Kidney (tissue), 14 donors: ENCODE data around the gene FAM217A. TPM values are rescaled to one million over a fixed set of nuclear protein-coding genes. Genes with fewer than 3 reads are reported as not detected.

Source experiments
- DNase-seq, 5 donors: peaks; one replicate each; pipeline ENCODE4 v3.0.0-alpha.2; 2013 to 2020
- FAIRE-seq: peaks from 2 replicates; lab custom pipeline; 2012; peaks lifted over from hg19 to GRCh38; lab: Jason Lieb, UNC
- H3K27ac ChIP-seq, 2 donors: one replicate each; pipeline ENCODE4 v1.7.0; 2013; ENCODE audit warnings: low read depth in 2 of 2, low read length in 2 of 2, inconsistent platforms in 1 of 2
- H3K27me3 ChIP-seq: one replicate; pipeline ENCODE4 v1.7.1; 2013; ENCODE audit warnings: low read length, inconsistent platforms; ENCODE audit not compliant: control insufficient read depth, insufficient read depth
- H3K36me3 ChIP-seq, 3 donors: one replicate each; pipeline versions ENCODE4 v1.7.0 to v1.7.1; 2013; ENCODE audit warnings: low read length in 3 of 3, control low read depth in 1 of 3, inconsistent platforms in 1 of 3; ENCODE audit not compliant: insufficient read depth in 3 of 3, control insufficient read depth in 2 of 3
- H3K4me1 ChIP-seq, 3 donors: one replicate each; pipeline versions ENCODE4 v1.7.0 to v1.7.1; 2013; ENCODE audit warnings: low read length in 3 of 3, inconsistent platforms in 1 of 3, low read depth in 1 of 3; ENCODE audit not compliant: control insufficient read depth in 2 of 3, insufficient read depth in 2 of 3
- H3K4me3 ChIP-seq, 3 donors: one replicate each; pipeline versions ENCODE4 v1.7.0 to v1.8.1; 2013; ENCODE audit warnings: low read length in 3 of 3, control low read depth in 1 of 3, inconsistent platforms in 1 of 3
- H3K9ac ChIP-seq, 3 donors: one replicate each; pipeline versions ENCODE4 v1.7.0 to v1.7.1; 2013; ENCODE audit warnings: low read length in 3 of 3, control low read depth in 1 of 3, inconsistent platforms in 1 of 3
- H3K9me3 ChIP-seq, 3 donors: one replicate each; pipeline versions ENCODE4 v1.7.0 to v1.7.1; 2013; ENCODE audit warnings: low read length in 3 of 3, control low read depth in 1 of 3, inconsistent platforms in 1 of 3; ENCODE audit not compliant: control insufficient read depth in 2 of 3, insufficient read depth in 1 of 3
- CTCF ChIP-seq: IDR thresholded peaks from 3 replicates; pipeline ENCODE4 v1.5.1; 2012; ENCODE audit warnings: mild to moderate bottlenecking, moderate library complexity, borderline replicate concordance; ENCODE audit not compliant: insufficient read depth; ENCODE audit errors: extremely low read depth
- intact Hi-C: fragments of 100-400 bp; cut with DNase I; formaldehyde crosslinking; loops from one replicate; pipeline ENCODE4 v1.11.1; 2022
- polyA plus RNA-seq: library from polyadenylated mRNA; stranded (reverse); fragments of 350-450 nt; fragmentation: Illumina TruSeq; extraction: RNeasy Lipid Tissue Mini Kit (QIAGEN cat#74804); gene quantifications from one replicate; pipeline ENCODE4 v1.2.3, GENCODE V29; 2014; ENCODE audit warnings: low read depth, low replicate concordance; ENCODE audit not compliant: insufficient read depth
- total RNA-seq: library from RNA; stranded (reverse); fragmentation: NEBNext Ultra II Directional; extraction: Animal tissue kit (Norgen Biotek cat#: 25700); gene quantifications from one replicate; pipeline ENCODE4 v1.2.1, GENCODE V29; 2021
- donor health status: control.
- donor health status: control.
- donor health status: control.
- donor health status: control.
- donor health status: control.
- donor health status: DM: yes; HTN: yes; CAD: no.
- donor health status: Normal renal cell carcinoma (clear cell type).

The FAM217A gene
- total and polyA plus RNA-seq, 2 donors from 2014 or later = 0.56 TPM; not detected in 1

- H3K27me3 ChIP-seq = no peaks in the 10 kb centered on the region
- TF ChIP-seq CTCF = no peak
- H3K4me1 ChIP-seq = no peaks in the 10 kb centered on the region
- no peak overlapping the region for H3K9ac ChIP-seq
- no peak overlapping the region for H3K4me3 ChIP-seq
- intact Hi-C loops = no loop called here
- DNase-seq = no peak
- no peak for FAIRE-seq
- H3K36me3 ChIP-seq = peaks cover 9 to 69% (median 37%) of the 10 kb centered on the region in 3 donors
- no peaks in the 10 kb centered on the region for H3K9me3 ChIP-seq
- no peak overlapping the region for H3K27ac ChIP-seq
Observed at GRCh38 chr6:4125500-4125899, 46.6 kb upstream of the FAM217A start.

- DNase-seq = no peak
- H3K9ac ChIP-seq = no peak overlapping the region
- no peaks in the 10 kb centered on the region for H3K4me1 ChIP-seq
- intact Hi-C loops = no loop called here
- H3K36me3 ChIP-seq = peaks cover 11 to 66% (median 42%) of the 10 kb centered on the region in 3 donors
- TF ChIP-seq CTCF = no peak
- no peaks in the 10 kb centered on the region for H3K9me3 ChIP-seq
- no peak overlapping the region for H3K27ac ChIP-seq
- FAIRE-seq = no peak
- no peak overlapping the region for H3K4me3 ChIP-seq
- no peaks in the 10 kb centered on the region for H3K27me3 ChIP-seq
Observed at GRCh38 chr6:4124351-4124750, 45.4 kb upstream of the FAM217A start.

GRCh38 chr6:4115741-4116140, 36.8 kb upstream of the FAM217A start:
- Histone ChIP-seq H3K9me3 (peaks cover 0 to 3% (median 2%) of the 10 kb centered on the region in 3 donors), H3K4me1 (no peaks in the 10 kb centered on the region), H3K27me3 (no peaks in the 10 kb centered on the region), H3K9ac (no peak overlapping the region), H3K36me3 (peaks cover 5 to 44% (median 27%) of the 10 kb centered on the region in 3 donors), H3K27ac (no peak overlapping the region), H3K4me3 (no peak overlapping the region)
- DNase-seq (no peak), FAIRE-seq (no peak)
- intact Hi-C loops = no loop called here
- no peak for TF ChIP-seq CTCF

GRCh38 chr6:4114123-4114522, 35.2 kb upstream of the FAM217A start:
- Histone ChIP-seq H3K27ac (no peak overlapping the region), H3K9ac (no peak overlapping the region), H3K4me3 (no peak overlapping the region), H3K9me3 (peaks cover 0 to 3% (median 2%) of the 10 kb centered on the region in 3 donors), H3K36me3 (peaks cover 0 to 32% (median 20%) of the 10 kb centered on the region in 3 donors), H3K27me3 (no peaks in the 10 kb centered on the region), H3K4me1 (peaks cover 0 to 3% (median 0%) of the 10 kb centered on the region in 3 donors)
- DNase-seq (no peak), FAIRE-seq (no peak)
- TF ChIP-seq CTCF = no peak
- intact Hi-C loops = no loop called here
